Measurements from ENCODE around the gene SMPD2.

SMPD2 gene

DNA sequence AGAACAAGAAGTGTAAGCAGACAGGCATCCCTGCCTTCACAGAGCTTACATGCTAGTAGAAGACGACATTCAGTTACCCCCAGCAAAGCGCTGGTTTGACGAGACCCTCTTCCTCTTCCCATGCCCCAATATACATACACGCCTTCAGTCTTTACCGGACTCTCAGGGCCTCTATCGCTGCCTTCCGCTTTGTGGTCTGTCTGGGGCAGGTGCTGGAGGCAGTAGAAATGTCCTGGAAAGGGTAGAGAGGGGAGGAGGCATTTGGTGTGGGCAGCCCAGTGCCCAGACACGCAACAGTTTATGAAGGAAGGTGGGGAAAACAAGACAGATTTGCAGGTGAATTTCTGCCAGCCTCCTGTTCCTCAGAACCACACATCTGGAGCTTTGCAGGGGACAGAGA lies 6.0 kb downstream of the SMPD2 start:
- in situ Hi-C loops (cut with MboI; ENCODE audit: low sequenced_read_pairs): no loop called here

DNA sequence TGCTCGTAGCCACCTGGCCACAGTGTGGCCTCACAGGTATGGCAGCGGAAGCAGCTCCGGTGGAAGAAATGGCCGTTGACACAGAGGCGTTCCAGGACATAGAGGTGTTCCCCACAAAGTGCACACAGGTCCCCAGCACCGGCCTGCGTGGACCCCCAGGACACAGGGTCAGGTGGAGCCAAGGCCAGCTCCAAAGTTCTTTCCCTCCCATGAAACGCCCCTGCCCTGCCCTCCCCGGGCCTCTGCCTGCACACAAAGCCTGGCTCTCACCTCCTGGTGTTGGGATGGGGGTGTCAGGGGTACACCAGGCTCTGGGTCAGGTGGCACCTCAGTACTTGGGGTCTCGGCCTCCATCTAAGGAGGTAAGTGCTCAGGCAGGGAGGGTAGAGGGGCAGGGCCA lies 6.6 kb downstream of the SMPD2 start:
- in situ Hi-C loops (cut with MboI; ENCODE audit: low sequenced_read_pairs): no loop called here

GRCh38 chr6:109447878-109448555 lies 7.5 kb downstream of the SMPD2 start:
- in situ Hi-C loops (cut with MboI; ENCODE audit: low sequenced_read_pairs): no loop called here

- in situ Hi-C loops (cut with MboI; ENCODE audit: low sequenced_read_pairs): no loop called here
These were observed 8.1 kb downstream of the SMPD2 start for GRCh38 chr6:109448615-109449014.

DNA sequence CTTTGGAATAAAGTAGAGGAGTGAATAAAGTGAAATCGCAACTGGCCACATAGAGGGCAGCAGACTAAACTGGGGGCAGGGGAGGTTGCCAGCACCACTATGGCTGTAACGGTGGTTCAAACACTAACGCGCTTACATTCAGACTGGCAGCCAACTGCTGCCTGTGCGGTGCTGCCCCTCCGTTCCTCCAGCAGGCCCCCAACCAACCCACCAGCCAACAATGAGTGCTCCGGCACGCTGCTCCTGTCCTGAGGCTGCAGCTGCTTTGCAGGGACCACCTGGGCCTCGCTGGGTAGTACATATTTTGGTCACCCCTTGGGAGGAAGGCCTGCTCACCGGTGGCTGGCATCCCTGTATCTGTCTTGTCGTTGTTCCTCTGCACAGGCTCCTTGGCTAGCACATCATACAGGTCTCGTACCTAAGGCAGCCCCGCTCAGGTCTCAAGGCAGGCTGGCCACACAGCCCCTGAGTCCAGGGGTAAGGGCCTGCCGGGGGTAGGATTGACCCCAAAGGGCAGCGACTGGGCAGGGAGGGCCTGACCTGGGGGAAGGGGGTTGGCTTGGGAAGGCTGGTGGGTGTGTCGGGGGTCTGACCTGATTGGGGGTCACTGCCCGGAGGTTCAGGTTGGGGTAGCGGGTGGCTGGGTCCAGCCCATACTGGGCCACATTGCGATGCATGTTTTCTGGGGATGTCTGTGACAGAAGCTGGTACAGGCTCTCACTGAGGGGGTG lies 8.7 kb downstream of the SMPD2 start:
- in situ Hi-C loops (cut with MboI; ENCODE audit: low sequenced_read_pairs): no loop called here

- in situ Hi-C loops (cut with MboI; ENCODE audit: low sequenced_read_pairs): no loop called here
These were observed 9.5 kb downstream of the SMPD2 start for GRCh38 chr6:109449795-109450673.

DNA sequence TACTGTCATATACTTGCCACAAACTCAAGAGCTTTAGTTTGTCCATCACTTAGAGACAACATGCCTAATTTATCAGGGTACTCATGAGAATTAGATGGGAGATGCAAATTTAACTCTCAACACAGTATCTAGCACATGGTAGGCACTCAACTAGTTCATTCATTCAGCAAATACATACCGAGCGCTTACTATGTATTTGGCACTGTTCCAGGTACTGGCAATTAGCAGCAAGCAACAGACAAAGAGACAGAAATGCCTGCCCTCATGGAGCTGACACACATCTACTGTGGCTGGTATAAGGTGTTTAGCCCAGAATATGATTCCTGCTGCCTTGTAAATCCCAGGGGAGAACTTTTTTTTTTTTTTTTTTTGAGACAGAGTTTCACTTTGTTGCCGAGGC lies 10.3 kb downstream of the SMPD2 start:
- in situ Hi-C loops (cut with MboI; ENCODE audit: low sequenced_read_pairs): no loop called here

DNA sequence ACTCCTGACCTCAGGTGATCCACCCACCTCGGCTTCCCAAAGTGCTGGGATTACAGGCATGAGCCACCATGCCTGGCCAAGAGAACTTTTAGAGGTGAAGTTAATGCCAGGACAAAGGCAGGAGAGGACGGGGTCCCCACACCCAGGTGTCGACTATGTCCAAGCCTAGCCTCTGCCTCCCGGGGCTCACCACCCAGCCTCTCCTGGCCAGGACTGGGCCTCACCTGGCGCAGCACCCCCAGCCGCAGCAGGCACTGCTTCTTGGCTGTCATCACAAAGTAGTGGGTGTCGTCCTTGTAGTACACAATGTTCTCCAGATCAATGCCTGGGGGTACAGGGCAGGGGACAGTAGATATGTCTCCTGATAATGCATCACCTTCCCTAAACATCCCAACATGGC lies 10.9 kb downstream of the SMPD2 start:
- in situ Hi-C loops (cut with MboI; ENCODE audit: low sequenced_read_pairs): no loop called here

- in situ Hi-C loops (cut with MboI; ENCODE audit: low sequenced_read_pairs): no loop called here
These were observed 11.7 kb downstream of the SMPD2 start for GRCh38 chr6:109452181-109452580.

DNA sequence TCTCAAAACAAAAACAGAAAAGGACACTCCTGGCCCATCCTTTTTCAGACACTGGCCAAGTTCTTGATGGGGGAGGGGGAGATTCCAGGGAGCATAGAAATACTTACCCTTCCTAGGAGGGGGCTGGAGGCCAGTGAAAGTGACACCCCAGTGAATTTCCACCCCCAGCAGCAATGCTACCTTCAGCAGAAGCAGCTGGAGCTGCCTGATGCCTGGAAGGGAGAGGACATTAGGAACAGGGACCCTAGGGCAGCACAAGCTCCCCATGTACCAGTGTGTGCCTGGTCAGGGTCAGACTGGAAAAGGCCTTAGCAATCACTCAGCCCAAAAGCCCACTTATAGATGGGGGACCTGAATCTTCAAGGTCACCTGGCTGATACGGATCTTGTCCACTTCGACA lies 12.6 kb downstream of the SMPD2 start:
- in situ Hi-C loops (cut with MboI; ENCODE audit: low sequenced_read_pairs): no loop called here

GRCh38 chr6:109453594-109454495 lies 13.3 kb downstream of the SMPD2 start:
- in situ Hi-C loops (cut with MboI; ENCODE audit: low sequenced_read_pairs): no loop called here

DNA sequence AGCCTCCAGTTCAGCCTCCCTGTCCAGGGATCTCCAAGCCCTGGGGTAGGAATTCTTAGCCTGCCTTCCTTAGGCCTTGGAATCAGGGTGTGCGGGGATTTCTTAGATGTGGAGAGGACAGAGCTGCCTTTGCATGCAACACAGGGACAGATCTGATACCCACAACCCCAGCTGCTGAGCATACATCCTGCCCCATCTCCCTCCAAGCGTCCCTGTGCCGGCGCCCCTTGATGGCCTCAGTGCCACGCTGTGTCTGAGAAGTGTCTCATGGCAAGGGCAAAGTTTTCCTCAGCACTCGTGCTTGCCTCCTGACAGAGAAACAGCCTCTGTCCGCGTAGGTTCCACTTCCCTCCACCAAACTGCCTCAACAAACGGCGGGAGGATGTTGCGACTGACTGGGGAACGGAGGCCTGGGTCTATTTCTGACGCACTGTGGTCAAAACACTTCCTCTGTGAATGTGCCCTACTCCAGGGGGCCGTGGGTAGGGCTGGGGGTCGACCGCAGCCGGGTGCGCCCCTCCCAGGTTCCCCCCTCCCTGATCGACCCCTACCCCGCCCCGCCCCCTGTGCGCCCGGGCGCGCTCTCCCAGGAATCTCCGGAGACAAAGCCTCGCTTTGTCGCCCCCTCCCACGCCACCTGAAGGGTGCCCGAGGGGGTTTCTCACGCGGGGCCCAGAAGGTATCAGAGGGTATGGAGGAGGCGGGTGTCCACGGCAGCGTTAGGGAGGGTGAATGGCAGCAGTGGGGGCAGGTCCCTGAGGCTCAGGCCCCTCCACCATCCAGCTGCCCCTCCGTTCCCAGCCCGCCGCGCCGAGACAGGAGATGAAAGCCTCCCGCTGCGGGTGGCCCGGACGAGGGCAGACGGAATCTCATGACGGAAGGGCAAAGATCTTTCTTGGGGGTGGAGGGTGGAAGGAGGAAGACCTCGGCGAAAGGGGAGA lies 14.2 kb downstream of the SMPD2 start:
- in situ Hi-C loops (cut with MboI; ENCODE audit: low sequenced_read_pairs): no loop called here

DNA sequence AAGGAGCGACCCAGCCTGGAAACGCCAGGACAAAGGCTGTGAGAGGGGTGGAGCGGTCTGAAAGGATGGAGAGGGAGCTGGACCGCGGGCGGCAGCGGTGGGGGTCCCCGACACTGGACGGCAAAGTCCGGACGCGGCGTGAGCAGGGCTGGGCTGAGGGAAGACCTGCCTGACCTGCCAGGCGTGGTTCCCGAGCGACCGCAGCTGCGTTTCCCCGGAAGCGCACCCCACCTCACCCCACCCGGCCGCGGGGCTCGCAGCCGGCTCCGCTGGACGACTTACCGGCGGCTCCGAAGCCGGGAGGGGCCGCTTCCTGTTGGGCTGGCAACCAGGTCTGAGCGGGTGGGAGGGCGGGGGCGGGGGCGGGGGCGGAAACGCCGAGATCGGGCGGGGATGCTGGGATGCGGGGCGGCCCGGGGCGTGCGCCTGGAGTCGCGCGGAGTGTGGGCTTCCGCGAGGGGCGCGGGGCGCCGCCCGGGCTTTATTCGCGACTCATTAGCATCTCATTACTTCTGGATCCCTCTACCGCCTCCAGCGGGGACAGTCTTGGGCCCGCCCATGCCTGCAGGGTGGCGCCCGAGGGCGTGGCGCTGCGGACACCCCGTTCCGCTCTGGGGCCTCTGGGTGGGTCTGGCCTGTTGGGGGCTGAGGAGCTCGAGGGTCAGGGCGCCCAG lies 15.1 kb downstream of the SMPD2 start, which contains the start of gene MICAL1:
TSS of gene MICAL1 (minus strand) at position 336 of the 674 bp plus-strand sequence. CDS start 1,576 bp downstream, outside the sequence.
- in situ Hi-C loops (cut with MboI; ENCODE audit: low sequenced_read_pairs): no loop called here

- in situ Hi-C loops (cut with MboI; ENCODE audit: low sequenced_read_pairs): no loop called here
These were observed 15.6 kb downstream of the SMPD2 start for GRCh38 chr6:109456111-109456583.

- in situ Hi-C loops (cut with MboI; ENCODE audit: low sequenced_read_pairs): no loop called here
These were observed 16.4 kb downstream of the SMPD2 start for GRCh38 chr6:109456710-109457561.

GRCh38 chr6:109457562-109457996 lies 17.1 kb downstream of the SMPD2 start:
- in situ Hi-C loops (cut with MboI; ENCODE audit: low sequenced_read_pairs): no loop called here

DNA sequence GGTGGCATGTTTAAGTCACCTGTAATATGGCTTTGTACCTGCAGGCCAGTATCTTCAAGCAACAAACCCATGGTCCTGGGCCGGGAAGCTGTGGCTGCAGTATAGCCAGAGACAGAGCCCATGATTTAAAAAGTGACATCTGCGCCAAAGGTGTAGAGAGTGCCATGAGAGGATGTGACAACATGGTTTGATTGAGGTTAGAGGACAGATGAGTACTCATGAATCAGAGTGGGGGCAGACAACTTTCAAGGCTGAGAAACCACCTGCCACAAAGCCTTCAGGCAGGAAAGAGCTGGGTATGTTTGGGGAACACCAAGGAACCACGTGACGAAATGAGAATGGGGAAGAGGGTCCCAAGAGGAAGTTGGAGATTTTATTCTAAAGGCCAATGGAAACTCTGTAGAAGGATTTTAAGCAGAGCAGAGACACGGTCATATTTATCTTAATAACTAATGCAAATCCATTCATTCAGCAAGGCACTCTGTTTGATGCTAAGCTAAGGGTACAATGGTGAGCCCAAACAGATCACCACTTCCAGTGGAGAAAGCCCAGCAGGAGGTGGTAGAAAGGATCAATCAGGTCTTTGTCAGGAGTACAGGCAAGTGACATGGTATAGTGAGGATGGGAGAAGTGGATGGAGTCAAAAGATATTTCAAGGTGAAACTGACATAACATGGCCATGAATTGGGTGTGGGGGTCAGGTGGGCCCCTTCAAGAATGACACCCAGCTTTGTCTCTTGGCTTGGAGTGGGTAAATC lies 18.4 kb downstream of the SMPD2 start:
- in situ Hi-C loops (cut with MboI; ENCODE audit: low sequenced_read_pairs): no loop called here
